KG1 (cell line): ENCODE data around the gene TST.
"Not testable (repeated sequence)": the region's sequence is repeated elsewhere in the genome, so short reads cannot be mapped to it uniquely, and the experiment has no call there.

ENCODE experiments used
- DNase-seq: peaks from one replicate; lab custom pipeline; 2025; lab: John Stamatoyannopoulos, UW

TST gene

GRCh38 chr22:37014415-37014806 lies 4.8 kb downstream of the TST start:
- DNase-seq: no peak

- DNase-seq: no peak
Observed at GRCh38 chr22:37012956-37013355, 6.3 kb downstream of the TST start.

DNA sequence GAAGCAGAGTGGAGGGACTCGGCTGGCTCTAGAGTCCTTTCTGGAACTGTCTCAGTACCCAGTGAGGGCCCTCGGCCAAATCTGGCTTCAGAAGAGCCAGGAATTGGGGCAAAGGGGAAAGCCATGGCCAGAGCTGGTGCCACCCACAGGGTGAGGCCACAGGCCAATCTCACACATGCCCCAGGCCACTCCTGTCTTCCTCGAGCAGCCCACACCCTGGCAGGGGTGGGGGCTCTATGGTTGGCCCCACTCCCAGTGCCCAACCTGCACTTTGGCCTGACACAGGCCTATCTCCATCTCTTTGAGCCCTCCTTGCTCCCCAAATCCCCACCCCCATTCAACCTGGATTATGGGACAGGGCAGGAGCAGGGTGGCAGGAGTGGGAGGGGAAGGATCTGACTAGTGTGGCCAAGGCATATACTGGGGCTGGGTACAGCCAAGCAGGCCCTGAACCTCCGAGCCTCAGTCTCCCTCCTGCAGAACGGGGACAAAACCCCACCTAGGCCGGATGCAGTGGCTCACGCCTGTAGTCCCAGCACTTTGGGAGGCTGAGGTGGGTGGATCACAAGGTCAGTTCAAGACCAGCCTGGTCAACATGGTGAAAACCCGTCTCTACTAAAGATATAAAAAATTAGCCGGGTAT lies 6.9 kb downstream of the TST start:
- DNase-seq: no peak

GRCh38 chr22:37011472-37011871 lies 7.8 kb downstream of the TST start:
- no peak for DNase-seq

DNA sequence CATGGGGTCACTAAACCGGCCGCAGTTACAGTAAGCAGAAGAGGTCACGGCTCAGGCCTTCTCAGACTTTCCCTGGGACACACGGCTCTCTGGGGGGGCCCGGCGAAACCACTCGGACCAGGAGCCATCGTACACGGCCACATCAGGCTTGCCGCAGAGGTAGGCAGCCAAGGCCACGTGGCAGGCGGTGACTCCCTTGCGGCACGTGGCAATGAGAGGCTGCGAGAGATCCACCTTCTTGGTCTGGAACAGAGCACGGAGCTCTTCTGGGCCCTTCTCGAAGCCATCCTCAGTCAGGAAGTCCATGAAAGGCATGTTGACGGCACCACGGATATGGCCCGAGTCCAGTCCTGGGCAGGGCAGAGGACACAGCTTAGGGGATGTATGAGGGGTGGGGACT lies 8.3 kb downstream of the TST start:
- DNase-seq: no peak

GRCh38 chr22:37010174-37010573 lies 9.1 kb downstream of the TST start:
- DNase-seq: no peak

- DNase-seq: no peak
Observed at GRCh38 chr22:37009490-37009889, 9.8 kb downstream of the TST start.

GRCh38 chr22:37008365-37008764 lies 10.9 kb downstream of the TST start:
- DNase-seq: no peak

DNA sequence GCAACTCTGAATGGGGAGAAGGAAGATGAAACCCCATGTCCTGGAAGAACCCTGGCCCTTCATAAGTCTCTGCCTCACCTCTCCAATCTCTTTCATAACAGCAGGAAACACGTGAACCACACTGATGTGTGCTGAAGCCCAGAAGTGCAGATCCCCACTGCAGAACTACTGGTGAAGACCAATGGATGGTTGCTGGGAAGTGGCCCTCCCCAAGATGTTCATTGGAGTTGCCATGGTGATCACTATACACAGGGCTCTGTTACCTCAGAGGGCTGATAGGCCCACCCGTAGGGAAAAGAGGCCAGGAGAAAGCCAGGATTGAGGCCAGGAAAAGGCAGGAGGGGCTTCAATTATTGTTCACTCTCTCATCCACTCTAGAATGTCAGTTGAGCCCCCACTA lies 11.6 kb downstream of the TST start:
- no peak for DNase-seq

- no peak for DNase-seq
Observed at GRCh38 chr22:37002633-37003032, 16.6 kb downstream of the TST start.

GRCh38 chr22:37001826-37002225 lies 17.4 kb downstream of the TST start:
- no peak for DNase-seq

- no peak for DNase-seq
Observed at GRCh38 chr22:37000676-37001534, 18.3 kb downstream of the TST start.

DNA sequence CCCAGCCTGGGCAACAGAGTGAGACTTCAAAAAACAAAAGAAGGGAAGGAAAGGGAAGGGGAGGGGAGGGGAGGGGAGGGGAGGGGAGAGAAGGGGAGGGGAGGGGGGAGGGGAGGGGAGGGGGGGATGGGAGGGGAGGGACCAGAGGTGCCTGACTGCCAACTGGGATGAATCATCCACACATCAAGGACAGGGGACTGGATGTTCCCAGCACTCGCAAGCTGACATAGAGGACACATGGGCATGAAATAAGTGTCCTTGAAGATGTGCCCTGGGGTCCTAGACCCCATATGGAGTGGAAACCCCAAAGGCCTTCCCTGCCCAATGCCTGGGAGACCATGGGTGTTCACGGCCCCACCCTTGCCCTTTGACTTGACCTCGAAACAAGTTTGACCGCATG lies 19.8 kb downstream of the TST start:
- no peak for DNase-seq

GRCh38 chr22:36998620-36999351 lies 20.5 kb downstream of the TST start:
- no peak for DNase-seq

DNA sequence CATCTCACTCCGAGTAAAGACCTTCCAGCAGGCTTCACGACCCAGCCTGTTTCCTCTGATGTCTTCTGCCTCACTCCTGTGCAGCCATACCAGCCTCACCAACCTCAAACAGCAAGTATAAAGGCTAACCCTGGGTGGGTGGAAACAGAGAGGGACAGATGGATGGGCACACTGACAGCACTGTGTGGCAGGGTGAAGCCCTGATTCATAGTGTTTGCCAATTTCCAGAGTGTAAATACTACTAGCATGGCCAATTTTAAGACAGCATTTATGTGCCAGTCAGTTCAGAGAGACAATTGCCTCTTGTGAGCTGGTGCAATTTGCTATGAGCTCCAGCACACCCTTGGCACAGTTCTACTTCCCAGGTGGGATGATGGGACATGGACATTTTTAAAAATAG lies 21.5 kb downstream of the TST start:
- no peak for DNase-seq

DNA sequence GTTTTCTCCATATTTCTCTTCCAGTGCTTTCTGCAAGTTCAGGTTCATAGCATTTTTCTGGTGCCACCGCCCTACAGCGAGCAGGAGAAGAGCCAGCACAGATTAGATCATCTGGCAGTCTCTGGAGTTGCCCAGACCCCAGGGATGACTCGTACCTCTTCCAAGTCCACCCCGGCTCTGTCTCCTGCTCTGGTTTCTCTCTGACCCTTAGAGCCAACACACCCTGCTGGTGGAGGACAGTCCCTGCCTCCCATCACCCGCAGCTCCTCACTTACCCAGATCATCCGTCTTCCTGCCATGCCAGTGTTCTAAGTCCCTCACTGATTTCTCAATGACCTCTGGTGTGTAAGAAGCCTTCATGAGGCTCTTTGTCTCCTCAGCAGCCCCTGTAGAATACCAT lies 28.0 kb downstream of the TST start:
- DNase-seq: no peak

- no peak for DNase-seq
Observed at GRCh38 chr22:36990457-36990856, 28.8 kb downstream of the TST start.

DNA sequence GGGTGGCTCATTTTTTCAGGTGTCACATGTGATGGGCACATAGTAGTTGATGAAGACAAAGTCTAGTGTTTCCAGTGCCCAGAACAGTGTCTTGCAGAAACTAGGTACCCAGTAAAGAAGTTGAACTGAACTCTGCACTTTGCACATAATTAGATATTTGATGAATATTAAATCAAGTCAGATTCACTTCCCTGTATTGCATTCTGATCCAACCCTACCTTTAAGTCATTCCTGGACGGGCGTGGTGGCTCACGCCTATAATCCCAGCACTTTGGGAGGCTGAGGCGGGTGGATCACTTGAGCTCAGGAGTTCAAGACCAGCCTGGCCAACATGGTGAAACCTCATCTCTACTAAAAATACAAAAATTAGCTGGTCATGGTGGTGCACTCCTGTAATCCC lies 30.2 kb downstream of the TST start:
- DNase-seq: not testable (repeated sequence)

DNA sequence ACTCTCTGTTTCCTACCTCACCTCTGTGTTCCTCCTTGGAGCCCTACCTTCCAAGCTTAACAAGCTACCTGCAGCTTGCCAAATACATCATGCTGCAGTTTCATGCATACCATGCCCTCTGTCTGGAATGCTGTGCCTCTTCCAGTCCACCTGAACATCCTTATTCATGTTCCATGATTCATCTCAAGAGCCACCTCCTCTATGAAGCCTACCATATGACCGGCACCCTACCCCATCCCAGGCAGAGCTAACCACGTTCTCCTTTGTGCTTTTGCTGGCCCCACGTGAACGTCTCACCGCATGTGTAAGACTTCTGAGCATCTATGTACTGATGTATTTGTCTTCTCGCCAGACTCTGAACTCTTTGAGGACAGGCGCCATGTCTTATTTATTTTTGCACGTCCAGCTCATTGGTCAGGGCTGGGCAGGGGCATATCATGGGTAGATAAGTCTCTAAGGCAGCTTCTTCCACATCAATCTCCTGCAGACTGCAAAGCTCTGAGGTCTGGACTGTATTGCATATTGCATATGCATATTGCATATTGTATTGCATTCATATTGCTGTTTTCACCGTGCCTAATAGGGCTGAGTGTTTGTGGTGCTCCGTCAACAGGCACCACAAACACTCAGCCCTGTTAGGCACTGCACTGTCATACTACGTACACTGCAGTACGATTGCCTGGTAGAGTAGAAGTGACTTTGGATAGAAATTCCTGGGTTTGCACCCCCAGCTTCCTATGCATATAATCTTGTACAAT lies 31.0 kb downstream of the TST start:
- no peak for DNase-seq

DNA sequence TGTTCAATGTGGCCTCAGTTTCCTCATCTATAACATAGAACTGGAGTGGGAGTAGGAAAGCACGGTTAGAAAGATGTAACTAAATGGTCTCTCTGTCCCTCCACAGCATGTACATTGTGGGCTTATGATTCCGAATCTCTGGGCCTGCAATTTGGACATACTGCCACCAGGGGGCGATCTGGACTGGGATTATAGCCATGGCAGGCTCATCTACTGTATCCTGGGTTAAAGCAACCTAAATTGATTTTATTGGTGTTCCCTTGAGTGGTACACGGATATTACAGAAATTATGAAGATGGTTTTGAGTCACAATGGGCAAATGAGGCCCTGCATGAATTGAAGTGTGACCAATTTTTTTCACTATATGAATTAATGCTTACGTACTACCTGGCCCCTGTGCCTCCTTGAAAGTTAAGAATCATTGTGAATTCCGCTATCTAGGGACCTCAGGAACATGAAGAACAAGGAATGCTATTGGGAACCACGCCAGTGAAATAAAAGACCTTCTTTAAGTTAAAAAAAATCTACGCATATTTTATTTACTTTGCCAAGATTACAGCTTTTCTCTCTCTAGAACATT lies 32.9 kb downstream of the TST start:
- DNase-seq: peak; percentile 23

GRCh38 chr22:36985211-36985889 lies 33.9 kb downstream of the TST start:
- no peak for DNase-seq
